Stimulated activated CD4-positive, alpha-beta T cell treated with anti-CD3 and anti-CD28 coated beads, Interleukin-1b, Interleukin-23, amount 100 ng/mL, for 1 hour (primary cell): ENCODE data around the gene ZNF669.
"Not testable (repeated sequence)": the region's sequence is repeated elsewhere in the genome, so short reads cannot be mapped to it uniquely, and the experiment has no call there.

Experiments
- DNase-seq, 2 donors: peaks; one replicate each; pipeline ENCODE4 v3.0.0-alpha.2; 2020; ENCODE audit warnings: low read depth in 2 of 2

ZNF669 gene

DNA sequence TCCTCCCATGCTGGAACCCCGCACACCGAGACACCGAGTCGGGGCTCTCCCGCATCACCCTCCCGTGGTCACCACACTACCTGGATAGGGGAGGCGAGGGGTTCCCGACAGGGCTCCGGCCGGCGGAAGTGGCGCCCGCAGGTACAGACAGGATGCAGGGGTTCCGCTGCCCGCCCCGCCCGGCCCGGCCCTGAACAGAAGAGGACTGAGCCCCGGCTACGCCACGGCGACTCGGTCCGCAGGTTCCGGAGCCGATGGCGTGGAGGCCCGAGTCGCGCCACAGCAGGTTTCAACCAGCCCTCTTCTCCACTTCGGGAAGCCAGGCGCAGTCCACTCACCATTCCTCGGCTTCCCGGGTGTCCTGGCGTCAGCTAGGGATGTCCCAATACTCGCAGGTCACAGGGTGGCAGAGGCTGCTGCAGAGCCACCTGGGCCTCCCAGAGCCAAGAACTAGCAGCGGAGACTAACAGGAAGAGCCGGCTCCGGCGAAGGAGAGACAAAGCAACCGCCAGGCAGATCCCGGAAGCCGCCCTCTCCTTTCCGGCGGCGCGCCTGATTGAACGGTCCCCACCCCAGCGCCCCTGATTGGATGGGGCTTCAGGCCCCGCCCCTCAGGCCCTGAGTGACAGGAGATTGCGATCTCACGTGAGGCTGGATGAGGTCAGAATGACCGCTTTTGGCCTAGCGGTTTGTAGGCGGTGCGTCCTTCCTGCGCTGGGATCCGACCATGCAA, at the start of gene ZNF669:
TSS of gene ZNF669 (minus strand) at position 498 of the 733 bp plus-strand sequence. CDS start at position 341, 157 bp downstream.
- DNase-seq: peak; percentile 70 to 86

DNA sequence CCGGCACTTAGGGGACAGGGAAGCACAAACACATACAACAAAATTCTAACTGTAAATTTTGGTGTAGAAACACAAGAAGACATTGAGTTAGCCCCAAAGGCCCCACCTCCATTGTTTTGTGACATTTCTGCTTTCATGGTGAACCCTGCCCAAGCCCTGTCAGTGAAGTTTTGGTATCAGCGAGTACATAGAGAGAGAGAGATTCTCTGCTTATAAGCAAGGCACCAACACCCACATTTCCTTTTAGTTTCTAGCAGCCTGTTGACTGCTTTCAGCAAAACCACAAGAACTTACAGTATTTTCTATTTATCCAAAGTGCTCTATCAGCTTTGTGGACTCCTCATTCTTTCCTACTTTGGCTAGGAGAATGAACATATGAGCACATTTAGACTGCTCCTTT, 43.6 kb upstream of the ZNF669 start:
- DNase-seq: no peak

DNA sequence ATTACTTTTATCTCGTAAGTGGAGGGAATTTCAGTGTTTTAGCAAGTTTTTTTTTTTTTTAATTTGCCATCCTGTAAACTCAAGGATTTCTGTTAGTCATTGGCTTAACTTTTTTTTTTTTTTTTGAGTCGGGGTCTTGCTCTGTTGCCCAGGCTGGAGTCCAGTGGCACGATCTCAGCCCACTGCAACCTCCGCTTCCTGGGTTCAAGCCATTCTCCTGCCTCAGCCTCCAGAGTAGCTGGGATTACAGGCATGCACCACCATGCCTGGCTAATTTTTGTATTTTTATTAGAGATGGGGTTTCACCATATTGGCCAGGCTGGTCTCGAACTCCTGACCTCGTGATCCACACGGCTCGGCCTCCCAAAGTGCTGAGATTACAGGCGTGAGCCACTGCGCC, 43.0 kb upstream of the ZNF669 start:
- DNase-seq: not testable (repeated sequence)

DNA sequence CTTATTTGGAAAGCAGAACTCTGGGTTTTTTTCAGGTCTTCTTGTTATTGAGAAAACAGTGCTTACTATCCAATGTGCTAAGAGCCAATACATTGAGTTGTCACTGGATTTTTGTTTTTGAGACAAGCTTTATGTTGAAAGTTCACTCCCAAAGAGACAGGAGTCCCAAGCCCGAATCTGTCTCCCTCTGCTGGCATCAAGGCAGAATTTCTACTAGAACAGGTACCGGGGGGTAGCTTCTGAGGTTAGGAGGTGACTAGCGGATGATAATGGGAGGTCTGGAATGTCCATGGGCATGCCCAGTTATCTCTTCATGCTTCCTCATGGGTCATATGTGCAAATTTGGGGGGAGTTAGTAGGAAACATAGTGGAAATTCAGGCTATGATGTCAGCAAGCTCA, 42.5 kb upstream of the ZNF669 start:
- DNase-seq: no peak

DNA sequence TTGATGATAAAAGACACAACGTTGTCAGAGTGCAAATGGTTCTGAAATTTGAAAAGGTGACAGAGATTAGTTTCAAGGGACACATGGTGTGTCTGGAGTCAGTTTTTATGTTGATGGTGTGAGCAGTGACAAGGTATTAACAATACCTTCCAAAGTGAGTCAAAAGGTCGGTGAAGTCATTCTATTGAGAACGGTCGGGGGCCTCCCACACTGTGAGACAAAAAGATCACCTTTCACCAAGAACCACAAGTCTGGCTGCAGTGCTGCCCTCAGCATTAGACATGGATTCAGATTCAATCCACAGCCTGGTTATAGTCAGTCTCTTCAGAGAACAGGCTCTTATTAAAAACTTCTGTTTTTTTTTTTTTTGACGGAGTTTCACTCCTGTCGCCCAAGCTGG, 41.1 kb upstream of the ZNF669 start:
- DNase-seq: no peak

DNA sequence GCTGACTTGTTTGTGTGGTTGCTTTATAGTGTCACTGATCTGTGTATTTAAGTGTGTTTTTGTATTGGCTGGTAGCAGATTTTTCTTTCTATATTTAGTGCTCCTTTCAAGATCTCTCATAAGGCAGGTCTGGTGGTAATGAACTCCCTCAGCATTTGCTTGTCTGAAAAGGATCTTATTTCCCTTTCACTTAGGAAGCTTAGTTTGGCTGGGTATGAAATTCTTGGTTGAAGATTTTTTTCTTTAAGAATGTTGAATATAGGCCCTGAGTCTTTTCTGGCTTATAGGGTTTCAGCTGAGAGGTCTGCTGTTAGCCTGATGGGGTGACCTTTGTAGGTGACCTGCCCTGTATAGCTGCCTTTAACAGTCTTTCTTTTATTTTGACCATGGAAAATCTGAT, 35.4 kb upstream of the ZNF669 start:
- DNase-seq: not testable (repeated sequence)

DNA sequence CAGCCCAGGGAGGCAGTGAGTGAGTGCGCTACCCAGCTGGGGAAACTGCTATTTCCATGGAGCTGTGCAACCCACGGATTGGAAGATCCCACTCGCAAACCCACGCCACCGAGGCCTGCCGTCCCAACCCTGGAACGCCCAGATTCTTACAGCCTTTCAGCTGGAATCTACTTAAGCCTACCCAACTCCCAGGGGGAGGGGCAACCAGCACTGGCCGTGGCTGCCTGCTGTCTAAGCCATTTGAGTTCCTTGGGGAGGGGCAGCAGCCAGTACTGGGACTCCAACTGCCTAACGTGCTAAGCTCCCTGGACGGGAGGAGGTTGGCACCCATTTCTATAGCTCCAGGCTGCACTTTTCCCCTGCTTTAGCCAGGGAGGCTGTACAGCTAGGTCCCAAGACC, 27.1 kb upstream of the ZNF669 start:
- no peak for DNase-seq

DNA sequence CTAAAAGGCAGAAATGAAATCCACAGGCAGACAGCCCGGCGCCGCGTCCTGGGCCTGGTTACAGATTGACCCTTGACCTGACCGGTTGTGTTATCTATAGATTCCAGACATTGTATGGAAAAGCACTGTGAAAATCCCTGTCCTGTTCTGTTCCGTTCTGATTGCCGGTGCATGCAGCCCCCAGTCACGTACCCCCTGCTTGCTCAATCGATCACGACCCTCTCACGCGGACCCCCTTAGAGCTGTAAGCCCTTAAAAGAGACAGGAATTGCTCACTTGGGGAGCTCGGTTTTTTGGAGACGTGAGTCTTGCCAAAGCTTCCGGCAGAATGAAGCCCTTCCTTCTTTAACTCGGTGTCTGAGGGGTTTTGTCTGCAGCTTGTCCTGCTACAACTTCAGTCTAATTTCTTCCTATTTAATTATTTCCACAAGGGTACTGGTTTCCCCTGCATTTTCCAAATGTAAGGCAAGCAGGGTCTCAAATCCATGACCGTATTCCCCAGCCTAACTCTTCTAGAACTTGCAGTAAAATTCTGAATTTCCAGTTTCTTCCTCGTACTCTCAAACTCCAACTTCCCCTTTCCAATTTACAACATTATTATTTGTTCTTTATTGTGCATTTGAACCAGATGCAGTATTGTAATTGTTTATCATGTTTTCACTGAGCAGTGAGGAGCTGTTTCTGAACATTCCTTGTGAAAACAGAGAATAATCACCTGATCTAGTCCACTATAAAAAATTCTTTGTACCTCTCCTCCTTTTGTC, 23.5 kb upstream of the ZNF669 start:
- DNase-seq: not testable (repeated sequence)

DNA sequence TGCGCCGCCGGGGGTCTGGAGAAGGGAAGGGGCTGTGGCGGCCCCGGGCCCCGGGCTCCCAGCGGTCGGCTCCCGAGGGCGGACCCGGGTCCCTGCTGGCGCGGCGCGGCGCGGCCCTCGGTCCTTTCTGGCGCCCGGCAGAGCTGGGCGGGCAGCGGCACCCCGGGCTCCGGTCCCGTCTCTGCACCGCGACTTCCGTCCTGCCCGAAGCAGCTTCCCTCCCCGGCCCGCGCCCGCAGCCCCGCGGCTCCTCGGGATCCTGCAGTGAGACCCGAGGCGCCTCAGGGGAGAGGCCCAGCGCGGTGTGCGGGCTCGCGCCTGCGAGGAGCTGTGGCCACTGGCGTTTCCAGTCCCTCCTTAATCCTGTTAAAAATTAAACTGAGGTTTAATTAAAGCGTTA, 22.4 kb upstream of the ZNF669 start:
- not testable (repeated sequence) for DNase-seq

DNA sequence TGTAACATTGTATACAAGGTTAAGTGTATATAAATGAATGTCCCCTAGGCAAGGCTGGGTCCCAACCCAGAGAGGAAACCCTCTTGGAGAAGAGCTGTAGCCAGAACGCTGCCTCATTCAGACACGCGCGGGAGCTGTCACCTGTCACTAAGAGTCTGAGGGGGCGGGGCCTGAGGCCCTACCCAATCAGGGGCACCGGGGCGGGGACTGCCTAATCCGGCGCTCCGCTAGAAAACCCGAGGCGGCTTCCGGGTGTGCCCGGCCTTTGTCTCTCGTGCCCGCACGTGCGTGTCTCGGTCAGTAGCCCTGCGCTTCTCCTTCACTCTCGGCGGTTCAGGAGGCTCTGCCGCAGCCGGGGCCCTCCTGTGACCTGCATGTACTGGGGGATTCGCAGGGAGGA, 22.0 kb upstream of the ZNF669 start:
- DNase-seq: not testable (repeated sequence)

DNA sequence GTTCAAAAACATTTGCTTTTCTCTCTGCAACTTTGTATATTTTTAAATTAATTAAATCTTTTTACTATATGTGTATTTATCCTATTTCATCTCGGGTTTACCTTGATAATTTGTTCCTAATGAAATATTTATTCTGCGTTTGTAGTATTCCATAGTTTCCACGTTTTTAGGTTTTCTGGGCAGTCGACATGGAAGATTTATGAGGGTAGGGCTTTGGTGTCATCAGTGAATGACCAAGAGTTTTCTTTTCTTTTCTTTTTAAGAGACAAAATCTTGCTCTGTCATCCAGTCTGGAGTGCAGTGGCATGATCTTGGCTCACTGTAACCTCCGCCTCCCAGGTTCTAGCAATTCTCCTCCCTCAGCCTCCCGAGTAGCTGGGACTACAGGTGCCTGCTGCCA, 17.2 kb upstream of the ZNF669 start:
- no peak for DNase-seq

DNA sequence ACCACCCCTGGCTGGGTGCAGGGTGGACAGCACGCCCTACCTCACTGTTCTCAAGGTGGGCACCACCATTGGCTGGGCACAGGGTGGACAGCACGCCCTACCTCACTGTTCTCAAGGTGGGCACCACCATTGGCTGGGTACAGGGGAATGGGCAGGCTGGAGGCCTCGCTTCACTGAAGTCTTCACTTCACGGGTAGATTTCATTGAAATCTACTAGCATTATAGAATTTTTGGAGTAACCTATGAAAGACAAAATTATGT, 16.2 kb upstream of the ZNF669 start:
- not testable (repeated sequence) for DNase-seq

DNA sequence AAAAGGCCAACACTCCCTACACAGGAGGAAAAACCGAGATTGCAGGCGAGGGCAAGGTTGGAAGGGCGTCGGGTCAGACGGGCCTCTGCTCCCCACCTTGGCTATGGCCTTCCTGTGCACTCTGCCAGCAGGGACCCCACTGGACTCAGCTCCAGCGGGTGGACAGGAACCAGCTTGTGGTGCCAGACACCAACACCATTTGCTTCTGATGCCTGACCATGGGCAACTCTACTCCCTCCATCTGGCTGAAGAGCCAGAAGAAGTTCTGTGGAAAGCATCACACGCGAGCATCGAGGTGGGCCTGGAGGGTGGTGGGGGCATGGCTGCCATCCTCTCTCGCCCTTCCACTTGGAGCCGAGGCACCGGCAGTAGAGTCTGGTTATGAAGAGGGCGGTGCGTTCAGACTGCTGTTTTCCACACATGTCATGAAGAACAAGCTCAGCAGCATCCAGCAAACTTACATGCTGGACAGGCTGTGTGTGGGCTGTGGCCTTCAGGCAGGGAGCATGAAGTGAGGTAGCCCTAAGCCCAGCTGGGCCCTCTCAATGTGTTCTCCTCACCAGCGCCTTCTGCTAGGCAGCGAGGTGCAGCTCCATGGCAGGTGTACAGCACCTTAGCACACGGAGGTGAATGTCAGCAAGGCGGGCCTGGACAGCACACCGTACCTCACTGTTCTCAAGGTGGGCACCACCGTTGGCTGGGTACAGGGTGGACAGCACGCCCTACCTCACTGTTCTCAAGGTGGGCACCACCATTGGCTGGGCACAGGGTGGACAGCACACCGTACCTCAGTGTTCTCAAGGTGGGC, 15.6 kb upstream of the ZNF669 start:
- DNase-seq: no peak

DNA sequence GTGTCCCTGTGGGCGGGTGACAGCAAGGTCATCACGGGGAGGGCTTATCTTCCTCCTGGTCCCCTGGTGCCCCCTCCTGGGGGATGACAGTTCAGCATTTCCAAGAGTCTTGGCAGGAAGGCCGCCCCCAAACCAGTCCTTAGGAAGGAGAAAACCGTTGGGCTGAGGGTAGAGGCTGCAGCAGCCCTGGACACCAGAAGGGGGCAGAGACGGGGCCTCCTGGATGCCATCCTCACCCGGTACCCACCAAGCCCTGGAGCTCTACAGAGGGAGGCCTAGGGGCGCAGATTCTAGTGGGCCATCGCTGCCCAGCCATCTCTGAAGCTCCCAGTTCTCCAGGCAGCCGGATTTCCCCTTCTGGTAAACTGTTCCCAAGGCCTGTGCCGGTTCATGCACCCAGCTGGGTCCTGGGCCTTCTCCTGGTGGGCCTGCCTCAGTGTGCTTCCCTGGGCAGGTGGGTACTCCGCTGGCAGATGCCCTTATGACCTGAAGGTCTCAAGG, 14.8 kb upstream of the ZNF669 start:
- no peak for DNase-seq

DNA sequence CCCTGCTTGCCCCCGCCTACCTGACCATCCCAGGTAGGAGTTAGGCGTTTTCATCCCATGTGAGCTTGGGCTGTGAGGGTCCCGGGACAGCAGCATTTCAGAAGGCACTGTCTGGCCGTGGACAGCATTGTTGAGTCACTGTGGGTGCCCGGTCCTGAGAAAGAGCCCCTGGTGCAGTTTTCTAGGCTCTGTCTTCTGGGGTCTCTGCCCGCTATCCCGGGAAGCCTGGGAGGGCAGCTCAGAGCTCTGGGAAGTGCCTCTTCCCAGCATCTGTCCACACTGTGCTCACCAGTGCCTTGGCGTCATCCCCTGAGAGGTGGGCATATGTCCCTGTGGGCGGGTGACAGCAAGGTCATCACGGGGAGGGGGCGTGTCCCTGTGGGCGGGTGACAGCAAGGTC, 11.4 kb upstream of the ZNF669 start:
- DNase-seq: no peak

DNA sequence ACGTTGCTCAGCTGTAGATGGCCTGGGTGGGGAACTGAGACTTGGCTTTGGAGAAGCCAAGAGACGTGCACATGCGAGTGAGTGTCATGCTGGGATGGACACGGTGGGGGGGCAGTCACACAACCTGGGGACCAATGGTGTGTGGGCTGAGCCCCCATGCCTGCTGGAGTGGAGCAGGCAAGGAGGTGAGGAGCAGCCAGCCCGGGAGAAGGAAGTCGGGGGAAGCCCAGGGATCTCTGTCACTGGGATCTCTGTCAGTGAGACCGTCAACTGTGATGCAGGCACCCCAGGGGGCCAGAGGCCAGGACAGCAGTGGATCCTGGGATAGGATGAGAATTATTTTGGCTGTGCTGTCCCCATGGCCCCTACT, 11.0 kb upstream of the ZNF669 start:
- DNase-seq: no peak

DNA sequence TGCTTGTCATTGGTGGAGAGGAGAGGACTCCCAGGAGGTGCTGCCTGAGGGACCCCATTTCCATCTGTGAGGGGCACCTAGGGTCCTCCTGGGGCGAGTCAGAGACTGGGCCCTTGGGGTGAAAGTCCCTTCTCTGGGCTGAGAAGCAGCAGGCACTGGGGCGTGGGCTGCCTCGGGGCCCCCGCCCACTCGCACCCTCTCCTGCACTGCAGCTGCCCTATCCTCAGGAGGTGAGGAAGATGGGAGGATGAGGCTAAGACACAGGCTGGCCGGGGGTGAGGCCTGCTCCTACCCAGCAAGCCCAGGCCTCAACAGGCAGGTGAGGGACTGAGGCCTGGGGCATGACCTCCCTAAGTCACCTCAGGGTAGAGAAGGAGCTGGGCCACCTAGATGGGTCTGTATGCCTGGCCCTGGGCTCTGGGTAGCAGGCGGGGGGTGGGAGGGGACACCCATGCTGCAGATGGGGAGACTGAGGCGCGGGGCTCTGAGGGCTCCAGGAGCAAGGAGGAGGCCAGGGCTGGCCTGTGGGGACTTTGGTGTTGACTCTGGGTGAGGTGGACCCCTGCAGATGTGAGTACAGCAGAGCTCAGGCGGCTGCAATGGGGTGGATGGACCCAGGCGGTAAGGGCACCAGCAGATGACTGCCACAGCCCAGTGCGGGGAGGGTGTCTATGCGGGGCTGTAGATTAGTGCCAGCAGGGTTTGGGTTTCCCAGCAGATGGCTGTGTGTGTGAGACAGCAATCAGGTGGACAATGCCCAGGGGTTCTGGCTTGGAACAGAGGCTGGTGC, 10.4 kb upstream of the ZNF669 start:
- no peak for DNase-seq

DNA sequence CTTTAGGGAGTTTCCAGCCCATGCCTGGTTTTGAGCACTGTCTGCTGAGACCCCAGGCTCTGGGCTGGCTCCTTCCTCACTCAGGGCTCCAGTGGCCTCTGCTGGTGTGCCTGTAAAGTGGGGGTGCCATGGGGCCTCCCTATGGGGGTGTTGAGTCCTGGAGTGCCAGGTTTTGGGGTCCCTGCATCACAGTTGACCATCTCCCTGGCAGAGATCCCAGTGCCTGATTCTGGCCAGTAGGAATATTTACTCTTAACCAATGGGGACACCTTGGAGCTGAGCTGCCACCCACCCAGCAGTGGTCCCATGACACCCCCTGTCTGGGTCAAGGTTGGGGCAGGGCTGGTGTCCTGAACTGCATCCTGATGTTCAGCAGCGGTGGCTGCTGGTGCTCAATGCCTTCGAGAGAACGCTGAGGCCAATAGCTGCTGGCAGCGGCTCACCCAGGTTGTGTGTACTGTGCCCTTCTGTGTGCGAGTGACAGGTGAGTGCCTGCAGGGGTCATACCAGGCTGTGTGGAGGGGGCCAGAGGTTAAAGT, 9.6 kb upstream of the ZNF669 start:
- DNase-seq: no peak

DNA sequence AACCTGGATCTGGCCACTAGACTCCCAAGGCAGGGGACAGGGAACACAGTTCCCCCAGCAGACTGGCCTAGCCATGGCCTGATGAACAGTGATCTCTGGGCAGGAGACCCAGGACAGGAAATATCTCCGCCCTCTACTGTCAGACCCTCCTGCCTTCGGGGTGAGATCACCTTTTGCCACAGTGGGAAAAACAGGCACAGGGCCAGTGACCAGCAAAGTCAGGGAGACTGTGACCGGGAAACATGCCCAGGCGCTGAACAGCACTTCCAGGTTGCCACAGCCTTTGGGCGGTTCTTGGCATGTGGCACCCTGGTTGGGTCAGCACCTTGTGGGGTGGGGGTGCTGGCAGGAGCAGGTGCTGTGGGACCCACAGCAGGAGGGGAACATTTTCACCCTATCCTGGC, 8.9 kb upstream of the ZNF669 start:
- DNase-seq: no peak

DNA sequence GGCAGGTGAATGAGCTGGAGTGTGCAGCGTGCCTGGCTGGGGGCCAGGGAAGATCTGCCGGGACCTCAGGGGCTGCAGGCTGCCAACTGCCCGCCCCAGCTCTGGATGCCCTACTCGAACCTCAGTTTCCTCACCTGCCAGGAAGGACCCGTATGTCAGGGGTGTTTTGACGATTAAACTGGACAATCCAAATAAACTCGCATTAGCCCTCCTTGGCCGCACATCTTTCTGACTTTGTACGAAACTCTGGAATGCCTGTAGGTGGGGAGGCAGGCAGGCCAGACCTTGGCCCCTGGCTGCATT, 8.3 kb upstream of the ZNF669 start:
- no peak for DNase-seq

DNA sequence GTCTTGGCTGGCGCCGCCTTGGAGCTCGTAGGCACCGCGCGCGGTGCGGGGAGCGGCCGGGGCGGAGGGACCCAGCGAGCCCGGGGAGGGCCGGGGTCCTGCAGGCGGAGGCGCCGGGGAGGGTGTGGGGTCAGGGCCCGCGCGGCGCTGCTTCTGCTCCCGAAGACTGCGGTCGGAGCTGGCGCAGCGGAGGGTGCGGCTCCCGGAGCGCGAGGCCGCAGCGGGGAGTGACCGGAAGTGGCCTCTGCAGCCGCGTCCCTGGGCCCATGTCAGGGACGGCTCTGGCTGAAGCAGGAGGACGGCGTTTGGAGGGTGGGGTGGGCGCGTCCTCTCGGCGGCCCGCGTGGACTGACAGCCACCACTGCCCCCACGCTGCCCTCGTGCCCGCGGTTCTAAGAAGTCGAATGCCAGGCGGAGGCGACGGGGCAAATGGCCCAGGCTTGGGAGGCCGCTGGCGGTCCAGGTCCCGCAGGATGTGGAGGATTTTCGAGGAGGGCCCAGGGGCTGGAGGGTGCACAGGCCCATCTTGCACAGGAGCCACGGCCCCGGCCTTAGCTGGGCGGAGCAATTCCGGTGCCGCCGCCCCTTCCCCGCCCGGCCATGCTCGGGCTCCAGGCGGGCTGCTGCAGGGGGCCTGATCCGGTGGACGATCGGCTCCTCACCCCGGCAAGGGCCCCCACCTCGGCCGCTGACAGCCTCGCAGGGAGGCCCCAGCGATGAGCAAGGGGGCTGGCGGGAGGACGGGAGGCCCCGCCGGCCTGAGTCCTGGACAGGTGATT, 7.7 kb upstream of the ZNF669 start:
- no peak for DNase-seq
